ENCODE data around the gene GRM5. TPM values are rescaled to one million over a fixed set of nuclear protein-coding genes. Genes with fewer than 3 reads are reported as not detected.
"Not testable (repeated sequence)": the region's sequence is repeated elsewhere in the genome, so short reads cannot be mapped to it uniquely, and the experiment has no call there.

The GRM5 gene
- total RNA-seq (2014; rRNA removed; shearing (Covaris generic)) = not detected in 2 replicates

GRCh38 chr11:89065651-89066201, at the start of gene GRM5:
GRM5 (minus strand) TSS chr11:89065982; CDS start chr11:89047872, 18,110 bp downstream.
- DNase-seq (ENCODE audit: low spot score) = not testable (repeated sequence)

DNA sequence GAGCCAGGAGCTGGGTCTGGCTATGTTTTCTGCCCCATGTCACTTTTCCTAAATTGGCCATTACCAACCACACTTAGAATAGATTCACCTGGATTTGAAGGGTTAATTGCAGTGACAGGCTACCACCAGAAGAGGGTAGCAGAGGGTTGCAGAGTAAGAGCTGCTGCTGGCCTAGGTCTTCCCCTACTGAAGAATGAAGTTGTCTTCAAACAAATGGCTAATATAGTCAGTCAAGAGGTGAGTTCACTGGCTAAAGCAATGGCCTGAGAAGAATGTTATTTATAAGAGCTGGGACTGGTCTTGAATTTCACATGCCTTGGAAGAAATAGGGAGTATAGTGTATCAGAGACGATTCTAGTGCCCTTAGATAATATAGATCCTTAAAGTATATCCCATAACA, 32.2 kb upstream of the GRM5 start:
- peak; percentile 28 for DNase-seq (ENCODE audit: low spot score)

DNA sequence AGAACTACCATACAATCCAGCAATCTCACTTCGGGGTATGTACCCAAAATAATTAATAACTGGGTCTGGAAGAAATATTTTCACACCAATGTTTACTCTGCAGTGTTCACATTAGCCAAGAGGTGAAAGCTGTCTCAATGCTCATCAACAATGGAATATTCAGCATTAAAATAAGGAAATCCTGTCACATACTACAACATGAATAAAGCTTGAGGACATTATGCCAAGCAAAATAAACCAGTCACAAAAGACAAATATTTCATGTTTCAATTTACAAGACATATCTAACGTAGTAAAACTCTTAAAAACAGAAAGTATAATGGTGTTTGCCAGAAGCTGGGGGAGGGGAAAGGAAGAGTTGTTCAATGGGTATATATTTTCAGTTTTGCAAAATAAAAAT, 28.0 kb upstream of the GRM5 start:
- DNase-seq (ENCODE audit: low spot score) = not testable (repeated sequence)

GRCh38 chr11:89084951-89085350, 19.2 kb upstream of the GRM5 start:
- not testable (repeated sequence) for DNase-seq (ENCODE audit: low spot score)

DNA sequence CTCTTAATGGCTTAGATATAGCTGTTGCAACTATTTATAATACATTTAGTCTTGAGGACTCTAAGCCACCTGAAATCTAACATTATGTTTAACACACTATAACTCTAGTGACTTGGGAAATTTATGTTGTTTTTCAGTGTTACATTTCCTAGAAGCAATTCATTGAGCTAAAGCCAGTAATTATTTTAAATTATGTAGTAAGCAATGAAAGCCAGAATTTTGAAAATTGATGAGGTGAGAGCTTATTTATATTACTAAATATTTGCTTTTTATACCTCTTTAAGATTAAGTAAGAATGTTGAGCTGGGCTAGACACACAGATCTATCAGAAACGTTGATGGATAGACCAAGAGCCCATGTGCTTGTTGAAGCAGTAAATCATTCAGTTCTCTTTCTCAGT, 5.1 kb upstream of the GRM5 start:
- DNase-seq (ENCODE audit: low spot score) = not testable (repeated sequence)

DNA sequence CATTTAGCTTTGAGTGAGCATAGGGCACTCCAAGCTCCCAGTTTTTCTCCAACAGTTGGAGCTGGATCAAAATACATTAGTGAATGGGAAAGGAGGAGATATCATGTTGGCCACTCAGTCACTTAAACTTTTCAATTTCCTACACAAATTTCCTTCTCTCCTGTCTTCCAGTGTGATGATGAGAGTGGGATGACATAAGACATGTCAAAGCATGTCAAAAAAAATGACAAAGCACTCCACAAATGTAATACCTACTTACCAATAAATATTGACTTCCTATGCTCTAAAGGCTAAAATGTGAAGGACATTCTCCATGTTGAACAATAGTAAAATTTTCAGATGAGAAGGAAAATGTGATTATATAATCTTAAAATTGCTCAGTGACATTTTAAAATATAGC, 1.5 kb upstream of the GRM5 start:
- no peak for DNase-seq (ENCODE audit: low spot score)

GRCh38 chr11:89065066-89065465, 716 bp downstream of the GRM5 start:
- DNase-seq (ENCODE audit: low spot score) = no peak

GRCh38 chr11:89063481-89063951, 2.3 kb downstream of the GRM5 start:
- DNase-seq (ENCODE audit: low spot score) = not testable (repeated sequence)

DNA sequence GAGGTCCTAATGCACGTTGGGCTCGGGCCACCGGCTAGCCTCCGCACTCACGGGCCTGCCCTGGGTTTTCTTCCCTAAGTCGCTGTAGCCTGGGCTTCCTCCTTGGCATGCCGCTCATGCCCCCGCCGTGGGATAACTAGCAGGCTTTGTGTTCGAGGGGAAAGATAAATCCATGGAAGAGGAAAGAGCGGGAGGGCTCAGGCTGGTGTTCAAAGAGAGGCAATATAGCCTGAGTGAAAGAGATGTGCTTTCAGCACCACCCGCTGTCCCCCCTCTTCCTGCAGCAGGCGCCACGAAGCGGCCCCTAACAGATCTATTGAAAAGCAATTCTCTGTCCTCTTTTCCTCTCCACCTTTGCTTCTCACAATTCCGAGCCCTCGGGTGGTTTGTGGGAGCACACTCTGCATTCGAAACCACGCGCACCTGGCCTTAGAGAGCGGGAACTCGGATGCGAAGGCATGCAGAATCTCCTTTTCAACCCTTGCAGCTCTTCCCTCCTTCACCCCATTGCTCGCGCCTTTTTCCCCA, 2.9 kb downstream of the GRM5 start:
- not testable (repeated sequence) for DNase-seq (ENCODE audit: low spot score)

DNA sequence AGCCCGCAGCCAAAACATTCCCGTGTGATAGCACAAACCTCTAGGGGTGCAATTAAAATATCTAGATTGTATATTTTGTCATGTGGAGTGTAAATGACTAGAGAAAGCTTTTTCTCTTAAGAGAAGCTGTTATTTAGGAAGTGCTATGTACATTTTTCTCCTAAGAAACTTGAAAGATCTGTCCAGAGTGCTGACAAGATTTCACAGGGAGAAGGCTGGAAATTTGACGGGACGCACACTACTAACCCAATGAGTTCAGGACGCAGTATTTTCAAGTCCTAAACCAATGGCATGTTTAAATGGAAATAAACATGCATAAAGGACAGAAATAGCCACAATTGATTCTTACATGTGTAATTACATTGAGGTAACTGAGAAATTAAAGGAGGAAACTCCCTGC, 3.9 kb downstream of the GRM5 start:
- not testable (repeated sequence) for DNase-seq (ENCODE audit: low spot score)

GRCh38 chr11:89057406-89057805, 8.4 kb downstream of the GRM5 start:
- DNase-seq (ENCODE audit: low spot score) = not testable (repeated sequence)

DNA sequence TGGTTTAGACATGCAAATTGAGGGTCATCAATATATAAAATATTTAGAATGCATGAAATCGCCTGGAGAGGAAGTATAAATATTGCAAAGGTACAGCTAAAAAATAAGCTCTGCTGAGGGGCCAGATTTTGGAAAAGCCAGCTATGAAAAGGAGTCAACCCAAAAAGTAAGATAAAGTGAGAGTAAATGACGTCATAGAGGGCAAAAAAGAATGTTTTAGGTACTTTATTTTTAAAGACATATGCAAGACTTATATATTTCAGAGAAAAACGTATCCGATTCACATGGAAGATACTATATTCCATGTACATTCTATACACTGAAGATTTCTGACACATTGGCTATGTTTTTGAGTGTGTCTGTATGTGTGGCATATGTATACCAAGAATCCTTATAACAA, 13.6 kb downstream of the GRM5 start:
- no peak for DNase-seq (ENCODE audit: low spot score)

- not testable (repeated sequence) for DNase-seq (ENCODE audit: low spot score)
Measured at GRCh38 chr11:89047159-89047558, 18.6 kb downstream of the GRM5 start.

- DNase-seq (ENCODE audit: low spot score) = not testable (repeated sequence)
Measured at GRCh38 chr11:89043861-89044588, 21.8 kb downstream of the GRM5 start.

DNA sequence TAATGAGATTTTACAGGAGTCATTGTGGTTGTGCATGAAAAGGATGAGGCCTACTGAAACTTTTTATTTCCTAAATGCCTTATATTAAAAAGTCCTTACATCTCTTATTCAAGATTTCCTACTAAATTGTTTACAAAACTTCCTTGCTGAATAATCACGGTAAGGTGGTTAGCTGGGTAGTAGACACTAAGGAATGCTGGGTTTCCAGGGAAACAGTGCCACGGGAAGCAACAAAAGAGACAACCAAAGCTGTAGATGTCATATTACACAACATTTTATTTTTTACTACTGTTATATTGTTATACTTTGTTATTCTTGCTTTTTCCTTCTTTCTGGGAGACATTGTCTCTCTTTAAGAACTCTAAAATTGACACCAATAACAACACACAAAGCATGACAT, 36.1 kb downstream of the GRM5 start:
- DNase-seq (ENCODE audit: low spot score) = peak; percentile 5

- no peak for DNase-seq (ENCODE audit: low spot score)
Measured at GRCh38 chr11:89021339-89021738, 44.4 kb downstream of the GRM5 start.

DNA sequence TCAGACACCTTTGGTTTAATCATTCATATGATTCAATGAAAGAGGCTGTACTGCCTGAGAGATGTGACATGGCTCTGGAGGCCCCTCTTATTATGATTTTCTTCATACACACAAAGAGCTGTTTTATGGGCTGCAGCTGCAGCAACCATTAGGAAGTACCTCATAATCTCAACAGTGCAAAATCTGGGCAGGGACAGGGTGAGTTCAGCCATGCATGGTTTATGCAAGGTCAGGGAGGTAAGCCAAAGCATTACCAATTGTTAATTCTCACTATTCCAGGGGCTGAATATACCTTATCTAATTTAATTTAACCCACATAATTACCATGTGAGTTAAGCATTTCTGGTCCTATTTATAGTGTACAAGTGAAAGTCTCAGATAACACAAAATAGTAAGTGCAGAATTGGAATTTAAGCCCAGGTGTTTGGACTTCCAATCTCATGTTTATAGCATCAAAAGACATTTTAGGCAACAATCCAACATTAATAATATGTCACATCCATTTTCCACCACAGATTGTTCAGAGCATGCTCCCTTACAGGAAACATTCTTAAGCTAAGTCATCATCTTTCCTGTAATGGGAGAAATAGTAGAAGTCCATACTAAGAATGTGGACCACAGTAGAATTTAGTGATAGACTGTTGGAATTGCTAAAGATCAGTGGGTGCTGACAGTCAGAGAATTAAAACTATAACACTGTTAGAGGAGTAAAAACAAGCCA, 45.8 kb downstream of the GRM5 start:
- peak; percentile 24 for DNase-seq (ENCODE audit: low spot score)

DNA sequence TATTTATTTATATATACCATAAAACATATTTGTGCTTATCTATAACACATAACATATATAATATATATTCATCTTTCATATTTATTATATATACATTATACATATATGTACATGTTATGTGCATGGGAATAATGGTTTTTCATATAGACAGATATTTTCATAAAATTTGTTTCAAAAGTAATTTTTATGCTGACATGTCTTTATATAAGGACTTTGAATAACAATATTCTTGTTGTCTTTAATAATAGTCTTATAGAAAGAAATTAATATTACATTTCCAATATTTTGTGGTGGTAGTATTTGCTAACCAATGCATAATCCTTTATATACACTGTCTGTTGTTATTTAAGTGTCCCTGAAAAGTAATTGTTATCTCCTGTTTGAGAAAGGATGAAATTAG, 49.6 kb downstream of the GRM5 start:
- DNase-seq (ENCODE audit: low spot score) = no peak

- no peak for DNase-seq (ENCODE audit: low spot score)
Measured at GRCh38 chr11:89015614-89016013, 50.2 kb downstream of the GRM5 start.

DNA sequence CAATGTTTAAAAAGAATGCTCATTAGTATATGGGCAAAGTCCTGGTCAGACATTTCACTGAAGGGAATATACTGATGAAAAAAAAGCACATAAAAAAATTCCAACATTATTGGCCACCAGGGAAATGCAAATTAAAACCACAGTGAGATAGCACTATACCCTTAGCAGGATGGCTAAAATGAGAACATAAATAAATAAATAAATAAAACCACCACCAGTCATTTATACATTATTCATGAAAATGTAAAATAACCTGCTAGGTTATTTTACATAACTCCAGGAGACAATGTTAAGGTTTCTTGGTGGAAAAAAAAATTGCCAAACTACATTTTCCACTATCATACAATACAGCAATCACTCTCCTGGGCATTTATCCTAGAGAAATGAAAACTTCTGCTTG, 64.9 kb downstream of the GRM5 start:
- not testable (repeated sequence) for DNase-seq (ENCODE audit: low spot score)

DNA sequence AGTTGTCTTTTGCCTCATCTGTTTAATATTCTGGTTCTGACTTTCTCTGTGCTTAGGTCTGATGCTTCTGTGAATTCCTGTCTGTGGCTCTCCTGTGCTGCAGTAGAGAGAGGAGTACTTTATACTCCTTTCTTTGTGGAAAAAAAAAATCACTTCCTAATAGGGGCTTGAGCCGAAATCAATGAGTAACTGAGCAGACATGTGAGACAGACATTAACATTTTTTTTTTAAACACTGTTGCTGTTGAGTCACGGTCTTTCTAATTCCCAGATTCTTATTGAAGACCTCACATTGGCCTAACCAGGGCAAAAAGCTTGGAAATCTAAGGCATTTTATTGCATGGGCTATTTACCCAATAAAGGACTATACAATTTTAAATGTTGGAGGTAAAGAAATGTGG, 86.1 kb downstream of the GRM5 start:
- DNase-seq (ENCODE audit: low spot score) = peak; percentile 2

DNA sequence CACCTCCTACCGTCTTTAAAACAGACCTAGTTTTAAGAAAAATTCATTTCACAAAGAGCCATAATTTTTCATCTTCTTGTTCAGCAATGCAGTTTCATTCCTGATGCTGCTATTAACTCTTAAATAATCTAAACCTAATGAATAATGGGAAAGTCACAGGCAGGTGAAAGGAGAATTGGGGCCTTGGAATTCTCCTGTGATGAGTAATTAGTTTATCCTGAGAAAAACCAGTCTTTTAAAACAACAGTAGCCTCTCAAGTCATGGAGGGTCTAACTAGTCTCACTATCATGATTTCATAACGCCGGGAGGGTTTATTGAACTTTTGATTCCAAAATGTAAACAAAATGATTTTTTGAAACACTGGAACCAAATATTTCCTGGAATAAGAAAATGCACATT, 86.8 kb downstream of the GRM5 start:
- DNase-seq (ENCODE audit: low spot score) = not testable (repeated sequence)

Measured in H4 (cell line).